Activated CD4-positive, alpha-beta T cell treated with anti-CD3 and anti-CD28 coated beads for 1 hour (primary cell): Measurements from ENCODE around the gene BAG1.
A peak's percentile ranks its signal among the peaks of the same experiment; 100 is the strongest.

Experiments used
- DNase-seq: peaks from one replicate; pipeline ENCODE4 v3.0.0-alpha.2; 2020

BAG1 gene

GRCh38 chr9:33241298-33241697 lies 23.2 kb downstream of the BAG1 start:
- no peak for DNase-seq

GRCh38 chr9:33239921-33240320 lies 24.6 kb downstream of the BAG1 start, which contains the start of gene SPINK4:
Gene SPINK4 (plus strand): TSS chr9:33240167. CDS start chr9:33240209, 42 bp downstream.
- no peak for DNase-seq

- DNase-seq: no peak
Measured at GRCh38 chr9:33236571-33236970, 27.9 kb downstream of the BAG1 start.

- DNase-seq: no peak
Measured at GRCh38 chr9:33234511-33235467, 29.7 kb downstream of the BAG1 start.

- DNase-seq: no peak
Measured at GRCh38 chr9:33233626-33234342, 30.7 kb downstream of the BAG1 start.

GRCh38 chr9:33232815-33233214 lies 31.7 kb downstream of the BAG1 start:
- DNase-seq: no peak

- DNase-seq: no peak
Measured at GRCh38 chr9:33231623-33231942, 32.9 kb downstream of the BAG1 start.

GRCh38 chr9:33230756-33231622 lies 33.5 kb downstream of the BAG1 start:
- DNase-seq: no peak

GRCh38 chr9:33229359-33230114 lies 35.0 kb downstream of the BAG1 start:
- DNase-seq: no peak

GRCh38 chr9:33228606-33229005 lies 35.9 kb downstream of the BAG1 start:
- no peak for DNase-seq

GRCh38 chr9:33227741-33228140 lies 36.8 kb downstream of the BAG1 start:
- no peak for DNase-seq

- DNase-seq: no peak
Measured at GRCh38 chr9:33227008-33227398, 37.5 kb downstream of the BAG1 start.

- DNase-seq: peak; percentile 46
Measured at GRCh38 chr9:33225319-33226147, 39.0 kb downstream of the BAG1 start.

GRCh38 chr9:33223696-33224095 lies 40.8 kb downstream of the BAG1 start:
- no peak for DNase-seq

- DNase-seq: no peak
Measured at GRCh38 chr9:33222031-33222430, 42.5 kb downstream of the BAG1 start.

GRCh38 chr9:33221568-33221884 lies 43.0 kb downstream of the BAG1 start:
- DNase-seq: no peak

- no peak for DNase-seq
Measured at GRCh38 chr9:33220681-33221567, 43.6 kb downstream of the BAG1 start.

- no peak for DNase-seq
Measured at GRCh38 chr9:33211695-33212393, 52.7 kb downstream of the BAG1 start.

GRCh38 chr9:33210006-33210715 lies 54.3 kb downstream of the BAG1 start:
- DNase-seq: no peak
